Measurements from ENCODE around the gene LRPAP1. TPM values are rescaled to one million over a fixed set of nuclear protein-coding genes. Genes with fewer than 3 reads are reported as not detected.
"Not testable (repeated sequence)": the region's sequence is repeated elsewhere in the genome, so short reads cannot be mapped to it uniquely, and the experiment has no call there.

The LRPAP1 gene
- total RNA-seq, 5 donors from 2014 or later (not counting 1 experiment from before 2014, with no cell fraction given): 81.2 to 88.4 (median 81.9) TPM

DNA sequence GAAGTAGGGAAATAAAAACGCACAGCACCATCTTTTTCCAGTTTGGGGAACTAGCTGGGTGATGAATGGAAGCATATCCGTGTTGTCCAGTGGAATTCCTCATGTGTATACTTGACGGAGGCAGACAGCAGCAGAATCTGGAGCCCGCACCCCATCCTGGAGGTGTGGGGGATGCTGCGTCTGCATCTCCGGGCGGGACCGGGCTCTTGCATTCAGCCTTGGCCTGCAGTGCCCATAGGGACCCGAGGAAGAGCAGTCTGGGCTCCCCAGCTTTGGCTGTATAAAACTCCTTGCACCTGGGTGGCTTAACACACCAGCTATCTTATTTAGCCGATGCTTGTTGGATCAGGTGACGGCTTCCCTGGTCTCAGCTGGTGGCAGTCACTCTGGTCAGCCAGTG, 39.7 kb upstream of the LRPAP1 start:
- Histone ChIP-seq H3K9me3 (no peaks in the 10 kb centered on the region), H3K36me3 (ENCODE audit: control insufficient read depth in 2 of 2, extremely low read depth in 1 of 2, insufficient read depth in 1 of 2, low read length in 1 of 2) (no peaks in the 10 kb centered on the region), H3K27ac (ENCODE audit: low read length) (no peak overlapping the region), H3K27me3 (replicated peaks in 1 of 2; ENCODE audit: control insufficient read depth in 2 of 2, extremely low read depth in 1 of 2, insufficient read depth in 2 of 2, low read length in 1 of 2) (peaks cover 0 to 18% of the 10 kb centered on the region in 2 experiments), H3K4me3 (ENCODE audit: control insufficient read depth in 1 of 2, extremely low read depth in 1 of 2, low read length in 1 of 2) (no peak overlapping the region), H3K4me1 (ENCODE audit: control insufficient read depth in 1 of 2, extremely low read depth in 1 of 2, insufficient read depth in 2 of 2, low read length in 2 of 2) (no peaks in the 10 kb centered on the region)
- Mint-ChIP-seq H3K27me3 (peaks cover 2 to 3% of the 10 kb centered on the region in 2 donors), H3K4me3 (no peak overlapping the region), H3K36me3 (no peaks in the 10 kb centered on the region), H3K4me1 (no peaks in the 10 kb centered on the region), H3K9me3 (no peaks in the 10 kb centered on the region), H3K27ac (no peak overlapping the region)
- CTCF ChIA-PET: no interaction called here
- 80% methylated on average over 11 of the region's 11 CpGs for WGBS (ENCODE audit: insufficient coverage)
- no peak for ATAC-seq (replicated peaks in 1 of 4)
- no peak for DNase-seq
- POLR2A ChIA-PET: no interaction called here

DNA sequence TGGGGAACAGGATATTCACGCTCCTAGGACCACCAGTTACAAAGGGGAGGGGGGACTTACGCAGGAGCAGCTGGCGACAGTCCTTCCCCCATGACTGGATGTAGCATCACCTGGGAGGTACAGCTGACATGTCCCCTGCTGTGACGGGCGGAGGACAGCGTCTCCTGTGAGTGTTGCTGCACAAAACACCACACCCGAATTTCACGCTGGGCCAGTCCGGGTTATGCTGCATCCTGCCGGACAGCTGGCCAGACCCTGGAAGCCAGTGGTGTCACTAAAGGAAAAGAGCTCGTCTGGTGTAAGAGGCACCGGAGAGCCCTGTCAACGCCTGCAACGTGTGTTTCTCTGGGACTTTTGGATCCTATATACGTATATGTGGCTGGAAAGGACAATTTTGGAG, 38.7 kb upstream of the LRPAP1 start:
- H3K27ac ChIP-seq (ENCODE audit: low read length); H3K36me3 ChIP-seq (ENCODE audit: control insufficient read depth in 2 of 2, extremely low read depth in 1 of 2, insufficient read depth in 1 of 2, low read length in 1 of 2); DNase-seq; CTCF ChIA-PET; H3K9me3 Mint-ChIP-seq; POLR2A ChIA-PET; H3K27ac Mint-ChIP-seq; H3K4me3 Mint-ChIP-seq; H3K4me1 Mint-ChIP-seq; H3K27me3 Mint-ChIP-seq; H3K4me3 ChIP-seq (ENCODE audit: control insufficient read depth in 1 of 2, extremely low read depth in 1 of 2, low read length in 1 of 2); H3K9me3 ChIP-seq; H3K4me1 ChIP-seq (ENCODE audit: control insufficient read depth in 1 of 2, extremely low read depth in 1 of 2, insufficient read depth in 2 of 2, low read length in 2 of 2); H3K36me3 Mint-ChIP-seq; ATAC-seq (replicated peaks in 1 of 4): not testable (repeated sequence)
- 87% methylated on average over 9 of the region's 15 CpGs for WGBS (ENCODE audit: insufficient coverage)
- peaks cover 0 to 16% of the 10 kb centered on the region in 2 experiments for H3K27me3 ChIP-seq (replicated peaks in 1 of 2; ENCODE audit: control insufficient read depth in 2 of 2, extremely low read depth in 1 of 2, insufficient read depth in 2 of 2, low read length in 1 of 2)

DNA sequence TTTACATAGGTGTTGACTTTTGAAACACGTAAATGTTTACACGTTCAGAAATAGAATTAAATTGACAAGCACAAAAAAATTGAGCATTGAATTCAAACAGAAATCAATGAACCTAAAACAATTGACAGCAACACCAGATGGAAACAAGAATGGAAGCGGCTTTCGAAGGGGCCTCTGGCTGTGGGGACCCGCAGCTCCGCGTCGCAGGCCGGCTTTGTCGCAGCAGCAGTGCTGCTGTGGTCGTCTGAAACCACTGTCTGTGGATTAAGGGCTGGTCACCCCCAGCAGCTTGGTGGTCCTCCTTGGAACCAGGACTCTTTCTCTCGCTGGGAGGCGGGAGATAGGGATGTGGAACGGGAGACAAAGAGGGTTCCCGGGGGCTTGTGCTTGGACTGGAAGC, 37.4 kb upstream of the LRPAP1 start:
- H3K36me3 ChIP-seq (ENCODE audit: control insufficient read depth in 2 of 2, extremely low read depth in 1 of 2, insufficient read depth in 1 of 2, low read length in 1 of 2); H3K4me3 ChIP-seq (ENCODE audit: control insufficient read depth in 1 of 2, extremely low read depth in 1 of 2, low read length in 1 of 2); H3K4me3 Mint-ChIP-seq; ATAC-seq (replicated peaks in 1 of 4); H3K27ac Mint-ChIP-seq; H3K36me3 Mint-ChIP-seq; H3K4me1 ChIP-seq (ENCODE audit: control insufficient read depth in 1 of 2, extremely low read depth in 1 of 2, insufficient read depth in 2 of 2, low read length in 2 of 2); H3K9me3 ChIP-seq; CTCF ChIA-PET; H3K27ac ChIP-seq (ENCODE audit: low read length); POLR2A ChIA-PET; DNase-seq; H3K4me1 Mint-ChIP-seq; H3K9me3 Mint-ChIP-seq; H3K27me3 Mint-ChIP-seq: not testable (repeated sequence)
- no CpG with 5 or more reads among the region's 15 CpGs for WGBS (ENCODE audit: insufficient coverage)
- peaks cover 0 to 14% of the 10 kb centered on the region in 2 experiments for H3K27me3 ChIP-seq (replicated peaks in 1 of 2; ENCODE audit: control insufficient read depth in 2 of 2, extremely low read depth in 1 of 2, insufficient read depth in 2 of 2, low read length in 1 of 2)

DNA sequence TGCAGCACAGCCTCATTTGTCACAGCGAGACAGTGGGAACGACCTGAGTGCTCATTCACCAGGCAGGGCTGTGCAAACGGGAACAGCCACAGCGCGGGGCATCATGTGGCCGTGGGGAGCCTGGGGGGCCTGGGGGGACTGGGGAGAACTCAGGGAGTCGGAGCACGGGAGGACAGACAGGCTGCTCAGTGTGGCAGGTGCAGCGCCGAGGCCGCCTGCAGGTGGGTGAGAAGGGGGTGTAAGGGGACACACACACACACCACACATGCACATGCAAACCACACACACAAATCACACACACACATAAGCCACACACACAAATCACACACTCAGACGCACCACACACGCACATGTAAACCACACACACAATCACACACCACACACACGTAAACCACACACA, 34.5 kb upstream of the LRPAP1 start:
- CTCF ChIA-PET; H3K4me3 ChIP-seq (ENCODE audit: control insufficient read depth in 1 of 2, extremely low read depth in 1 of 2, low read length in 1 of 2); POLR2A ChIA-PET; H3K27ac ChIP-seq (ENCODE audit: low read length); DNase-seq; ATAC-seq (replicated peaks in 1 of 4); H3K4me1 ChIP-seq (ENCODE audit: control insufficient read depth in 1 of 2, extremely low read depth in 1 of 2, insufficient read depth in 2 of 2, low read length in 2 of 2); H3K27me3 ChIP-seq (replicated peaks in 1 of 2; ENCODE audit: control insufficient read depth in 2 of 2, extremely low read depth in 1 of 2, insufficient read depth in 2 of 2, low read length in 1 of 2); H3K4me1 Mint-ChIP-seq; H3K36me3 ChIP-seq (ENCODE audit: control insufficient read depth in 2 of 2, extremely low read depth in 1 of 2, insufficient read depth in 1 of 2, low read length in 1 of 2); H3K27ac Mint-ChIP-seq; H3K36me3 Mint-ChIP-seq; H3K9me3 ChIP-seq; H3K9me3 Mint-ChIP-seq; H3K4me3 Mint-ChIP-seq; H3K27me3 Mint-ChIP-seq: not testable (repeated sequence)
- WGBS (ENCODE audit: insufficient coverage): 65% methylated on average over 4 of the region's 14 CpGs

DNA sequence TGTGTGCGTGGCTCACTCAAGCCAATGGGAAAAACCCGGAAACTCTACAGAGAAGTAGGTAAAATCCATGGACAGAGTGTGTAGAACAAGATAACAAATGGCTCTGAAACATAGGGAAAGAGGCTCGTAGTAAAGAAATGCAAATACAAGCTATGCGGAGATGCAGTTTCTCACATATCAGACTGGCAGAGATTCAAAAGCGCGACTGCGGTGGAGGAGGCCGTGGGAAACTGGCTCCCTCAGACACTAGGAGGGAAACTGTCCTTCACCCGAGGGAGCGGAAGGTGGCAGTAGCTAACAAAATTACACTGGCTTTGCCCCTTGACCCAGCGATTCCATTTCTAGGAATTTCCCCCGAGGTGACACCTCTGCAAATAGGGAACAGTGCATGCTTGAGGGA, 34.1 kb upstream of the LRPAP1 start:
- H3K27me3 ChIP-seq (replicated peaks in 1 of 2; ENCODE audit: control insufficient read depth in 2 of 2, extremely low read depth in 1 of 2, insufficient read depth in 2 of 2, low read length in 1 of 2); H3K4me1 Mint-ChIP-seq; H3K36me3 Mint-ChIP-seq; ATAC-seq (replicated peaks in 1 of 4); H3K27ac ChIP-seq (ENCODE audit: low read length); CTCF ChIA-PET; H3K27me3 Mint-ChIP-seq; DNase-seq; H3K9me3 Mint-ChIP-seq; H3K36me3 ChIP-seq (ENCODE audit: control insufficient read depth in 2 of 2, extremely low read depth in 1 of 2, insufficient read depth in 1 of 2, low read length in 1 of 2); H3K27ac Mint-ChIP-seq; H3K4me1 ChIP-seq (ENCODE audit: control insufficient read depth in 1 of 2, extremely low read depth in 1 of 2, insufficient read depth in 2 of 2, low read length in 2 of 2); H3K4me3 Mint-ChIP-seq; H3K9me3 ChIP-seq; H3K4me3 ChIP-seq (ENCODE audit: control insufficient read depth in 1 of 2, extremely low read depth in 1 of 2, low read length in 1 of 2); POLR2A ChIA-PET: not testable (repeated sequence)
- WGBS (ENCODE audit: insufficient coverage): no CpG with 5 or more reads among the region's 12 CpGs

DNA sequence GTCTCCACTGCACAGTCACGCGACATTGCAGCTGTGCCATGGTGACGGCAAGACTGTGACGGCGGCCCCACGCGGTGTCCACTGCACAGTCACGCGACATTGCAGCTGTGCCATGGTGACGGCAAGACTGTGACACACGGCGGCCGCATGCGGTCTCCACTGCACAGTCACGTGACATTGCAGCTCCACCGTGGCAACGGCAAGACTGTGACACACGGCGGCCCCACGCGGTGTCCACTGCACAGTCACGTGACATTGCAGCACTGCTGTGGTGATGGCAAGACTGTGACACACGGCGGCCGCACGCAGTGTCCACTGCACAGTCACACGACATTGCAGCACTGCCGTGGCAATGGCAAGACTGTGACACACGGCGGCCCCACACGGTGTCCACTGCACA, 32.7 kb upstream of the LRPAP1 start:
- H3K4me3 ChIP-seq (ENCODE audit: control insufficient read depth in 1 of 2, extremely low read depth in 1 of 2, low read length in 1 of 2); ATAC-seq (replicated peaks in 1 of 4); DNase-seq; H3K9me3 ChIP-seq; H3K4me3 Mint-ChIP-seq; H3K27me3 ChIP-seq (replicated peaks in 1 of 2; ENCODE audit: control insufficient read depth in 2 of 2, extremely low read depth in 1 of 2, insufficient read depth in 2 of 2, low read length in 1 of 2); H3K4me1 ChIP-seq (ENCODE audit: control insufficient read depth in 1 of 2, extremely low read depth in 1 of 2, insufficient read depth in 2 of 2, low read length in 2 of 2); H3K36me3 Mint-ChIP-seq; H3K36me3 ChIP-seq (ENCODE audit: control insufficient read depth in 2 of 2, extremely low read depth in 1 of 2, insufficient read depth in 1 of 2, low read length in 1 of 2); H3K27ac Mint-ChIP-seq; H3K9me3 Mint-ChIP-seq; H3K4me1 Mint-ChIP-seq; H3K27ac ChIP-seq (ENCODE audit: low read length); H3K27me3 Mint-ChIP-seq; POLR2A ChIA-PET; CTCF ChIA-PET: not testable (repeated sequence)
- 96% methylated on average over 26 of the region's 31 CpGs for WGBS (ENCODE audit: insufficient coverage)

DNA sequence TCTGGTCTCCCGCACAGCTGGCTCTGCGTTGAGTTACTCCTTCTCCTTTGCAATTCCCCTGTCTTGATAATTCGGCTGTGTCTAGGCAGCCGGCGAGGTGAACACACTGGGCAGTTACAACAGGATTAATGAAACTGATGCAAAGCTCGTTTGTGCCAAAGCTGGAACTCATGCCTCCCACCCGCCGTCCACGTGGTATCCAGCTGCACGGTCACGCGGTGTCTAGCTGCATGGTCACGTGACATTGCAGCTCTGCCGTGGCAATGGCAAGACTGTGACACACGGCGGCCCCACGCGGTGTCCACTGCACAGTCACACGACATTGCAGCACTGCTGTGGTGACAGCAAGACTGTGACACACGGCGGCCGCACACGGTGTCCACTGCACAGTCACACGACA, 31.2 kb upstream of the LRPAP1 start:
- DNase-seq: no peak
- Histone ChIP-seq H3K4me3 (ENCODE audit: control insufficient read depth in 1 of 2, extremely low read depth in 1 of 2, low read length in 1 of 2) (no peak overlapping the region), H3K27ac (ENCODE audit: low read length) (no peak overlapping the region), H3K36me3 (ENCODE audit: control insufficient read depth in 2 of 2, extremely low read depth in 1 of 2, insufficient read depth in 1 of 2, low read length in 1 of 2) (no peaks in the 10 kb centered on the region), H3K4me1 (ENCODE audit: control insufficient read depth in 1 of 2, extremely low read depth in 1 of 2, insufficient read depth in 2 of 2, low read length in 2 of 2) (no peaks in the 10 kb centered on the region), H3K9me3 (no peaks in the 10 kb centered on the region), H3K27me3 (replicated peaks in 1 of 2; ENCODE audit: control insufficient read depth in 2 of 2, extremely low read depth in 1 of 2, insufficient read depth in 2 of 2, low read length in 1 of 2) (peaks cover 0 to 3% of the 10 kb centered on the region in 2 experiments)
- Mint-ChIP-seq H3K9me3 (no peaks in the 10 kb centered on the region), H3K4me3 (no peak overlapping the region), H3K36me3 (no peaks in the 10 kb centered on the region), H3K27me3 (peaks cover 0 to 10% of the 10 kb centered on the region in 2 donors), H3K27ac (no peak overlapping the region), H3K4me1 (no peaks in the 10 kb centered on the region)
- 90% methylated on average over 24 of the region's 24 CpGs for WGBS (ENCODE audit: insufficient coverage)
- POLR2A ChIA-PET: no interaction called here
- ATAC-seq (replicated peaks in 1 of 4): no peak
- CTCF ChIA-PET: no interaction called here

Measured in T-cell (primary cell).